ENCODE measurements around the gene NCAM1. TPM values are rescaled to one million over a fixed set of nuclear protein-coding genes. Genes with fewer than 3 reads are reported as not detected.

NCAM1 gene
- total RNA-seq, 6 donors from 2014 or later, result 1.4 to 15.3 (median 2.5) TPM

- no peaks in the 10 kb centered on the region for H3K4me1 ChIP-seq
- H3K9me3 ChIP-seq, result no peaks in the 10 kb centered on the region
- H3K27ac ChIP-seq, result no peak overlapping the region
- DNase-seq, result no peak
- 69 to 79% methylated on average over 5 of the region's 5 CpGs for WGBS, 2 donors
- TF ChIP-seq EP300 (IDR thresholded peaks at IDR 0.05) (no peak), POLR2AphosphoS5 (IDR thresholded peaks at IDR 0.05) (no peak), POLR2A (IDR thresholded peaks at IDR 0.05) (no peak)
- TF ChIP-seq, protein P1, sequence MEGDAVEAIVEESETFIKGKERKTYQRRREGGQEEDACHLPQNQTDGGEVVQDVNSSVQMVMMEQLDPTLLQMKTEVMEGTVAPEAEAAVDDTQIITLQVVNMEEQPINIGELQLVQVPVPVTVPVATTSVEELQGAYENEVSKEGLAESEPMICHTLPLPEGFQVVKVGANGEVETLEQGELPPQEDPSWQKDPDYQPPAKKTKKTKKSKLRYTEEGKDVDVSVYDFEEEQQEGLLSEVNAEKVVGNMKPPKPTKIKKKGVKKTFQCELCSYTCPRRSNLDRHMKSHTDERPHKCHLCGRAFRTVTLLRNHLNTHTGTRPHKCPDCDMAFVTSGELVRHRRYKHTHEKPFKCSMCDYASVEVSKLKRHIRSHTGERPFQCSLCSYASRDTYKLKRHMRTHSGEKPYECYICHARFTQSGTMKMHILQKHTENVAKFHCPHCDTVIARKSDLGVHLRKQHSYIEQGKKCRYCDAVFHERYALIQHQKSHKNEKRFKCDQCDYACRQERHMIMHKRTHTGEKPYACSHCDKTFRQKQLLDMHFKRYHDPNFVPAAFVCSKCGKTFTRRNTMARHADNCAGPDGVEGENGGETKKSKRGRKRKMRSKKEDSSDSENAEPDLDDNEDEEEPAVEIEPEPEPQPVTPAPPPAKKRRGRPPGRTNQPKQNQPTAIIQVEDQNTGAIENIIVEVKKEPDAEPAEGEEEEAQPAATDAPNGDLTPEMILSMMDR (IDR thresholded peaks at IDR 0.05), result no peak
- no peaks in the 10 kb centered on the region for H3K27me3 ChIP-seq
- no peak overlapping the region for H3K4me3 ChIP-seq
- no peak for ATAC-seq (ENCODE audit: low FRiP score in 2 of 2)
- no peaks in the 10 kb centered on the region for H3K36me3 ChIP-seq
These were observed 111.1 kb downstream of the NCAM1 start for GRCh38 chr11:113072237-113072858.

DNA sequence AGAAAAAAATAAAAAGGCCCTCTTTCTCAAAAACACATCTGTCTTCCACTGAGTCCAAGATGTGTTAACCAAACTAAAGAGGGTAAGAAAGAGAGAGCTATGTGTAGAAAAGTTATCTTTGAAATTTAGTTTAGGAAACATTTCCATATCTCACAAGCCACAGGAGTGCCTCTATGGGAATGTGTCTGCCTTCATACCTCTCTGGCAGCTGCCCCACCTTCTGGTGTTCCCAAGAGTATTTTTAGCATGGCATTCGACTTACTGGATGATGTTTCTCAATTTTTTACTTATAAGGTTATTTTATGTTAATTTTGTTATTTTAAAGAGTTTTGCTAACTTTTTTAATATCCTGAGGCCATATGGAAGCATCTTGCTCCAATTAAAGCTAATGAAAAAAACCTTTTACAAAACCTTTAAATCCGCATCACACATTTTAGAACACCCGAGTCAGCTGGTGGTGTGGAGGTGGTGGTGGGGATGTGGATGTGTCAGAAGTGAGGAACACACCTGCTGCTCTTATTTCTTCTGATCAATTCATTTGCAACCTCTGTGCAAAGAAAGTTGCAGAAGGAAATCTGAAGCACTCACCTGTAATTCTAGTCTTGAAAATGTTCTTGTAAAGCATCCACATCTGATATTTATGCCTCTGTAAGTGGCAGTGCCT is 112.2 kb downstream of the NCAM1 start:
- Histone ChIP-seq H3K27ac (no peak overlapping the region), H3K4me3 (no peak overlapping the region), H3K4me1 (no peaks in the 10 kb centered on the region), H3K9me3 (no peaks in the 10 kb centered on the region), H3K36me3 (no peaks in the 10 kb centered on the region), H3K27me3 (no peaks in the 10 kb centered on the region)
- 79 to 89% methylated on average over 3 of the region's 3 CpGs for WGBS, 2 donors
- DNase-seq (no peak), ATAC-seq (ENCODE audit: low FRiP score in 2 of 2) (no peak)
- no peak for TF ChIP-seq EP300 (IDR thresholded peaks at IDR 0.05)
- no peak for TF ChIP-seq POLR2AphosphoS5 (IDR thresholded peaks at IDR 0.05)
- TF ChIP-seq, protein P1 (IDR thresholded peaks at IDR 0.05), result no peak
- no peak for TF ChIP-seq POLR2A (IDR thresholded peaks at IDR 0.05)

DNA sequence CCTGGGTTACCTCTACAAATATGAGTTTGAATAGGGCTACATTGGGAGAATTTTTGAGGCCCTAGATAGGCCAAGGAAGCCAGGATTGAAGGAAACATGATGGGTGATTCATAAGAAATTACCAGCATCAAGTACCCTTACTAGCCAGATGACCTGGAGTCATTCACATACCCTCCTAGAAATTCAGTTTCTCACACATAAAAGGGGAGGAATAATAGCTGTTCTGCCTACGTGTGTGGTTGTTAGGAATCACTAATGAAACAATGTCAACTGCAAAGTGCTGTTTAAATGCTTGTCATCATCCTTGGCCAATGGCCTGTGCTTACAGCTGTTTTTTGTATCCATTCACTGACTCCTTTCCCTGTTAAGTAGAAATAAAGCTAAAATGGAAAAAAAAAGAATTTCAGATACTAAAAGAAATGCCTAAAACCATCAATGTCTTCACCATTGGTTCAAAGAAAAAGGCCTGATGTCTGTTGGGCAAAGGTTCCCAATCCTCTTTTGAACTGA is 114.4 kb downstream of the NCAM1 start:
- Histone ChIP-seq H3K27me3 (no peaks in the 10 kb centered on the region), H3K4me1 (no peaks in the 10 kb centered on the region), H3K9me3 (no peaks in the 10 kb centered on the region), H3K36me3 (no peaks in the 10 kb centered on the region), H3K4me3 (no peak overlapping the region), H3K27ac (no peak overlapping the region)
- DNase-seq (no peak), ATAC-seq (ENCODE audit: low FRiP score in 2 of 2) (no peak)
- 52 to 61% methylated on average over 1 of the region's 1 CpG for WGBS, 2 donors
- TF ChIP-seq POLR2A (IDR thresholded peaks at IDR 0.05) (no peak), EP300 (IDR thresholded peaks at IDR 0.05) (no peak), POLR2AphosphoS5 (IDR thresholded peaks at IDR 0.05) (no peak)
- TF ChIP-seq, protein P1 (IDR thresholded peaks at IDR 0.05), result no peak

- Histone ChIP-seq H3K4me1 (no peaks in the 10 kb centered on the region), H3K27me3 (no peaks in the 10 kb centered on the region), H3K9me3 (no peaks in the 10 kb centered on the region), H3K4me3 (no peak overlapping the region), H3K36me3 (no peaks in the 10 kb centered on the region), H3K27ac (no peak overlapping the region)
- ATAC-seq (ENCODE audit: low FRiP score in 2 of 2) (no peak), DNase-seq (no peak)
- 84 to 88% methylated on average over 6 of the region's 6 CpGs for WGBS, 2 donors
- TF ChIP-seq POLR2AphosphoS5 (IDR thresholded peaks at IDR 0.05) (no peak), POLR2A (IDR thresholded peaks at IDR 0.05) (no peak), EP300 (IDR thresholded peaks at IDR 0.05) (no peak)
- TF ChIP-seq, protein P1 (IDR thresholded peaks at IDR 0.05), result no peak
These were observed 116.2 kb downstream of the NCAM1 start for GRCh38 chr11:113077379-113077778.

All from upper lobe of left lung (tissue), 6 donors.